Right lobe of liver (tissue), 4 donors: ENCODE results near the gene TIMM23.

Source experiments
- POLR2A ChIP-seq: fragments of 450-650 bp; IDR thresholded peaks from one replicate; pipeline ENCODE4 v1.6.1; 2017; ENCODE audit warnings: antibody characterized with exemption, mild to moderate bottlenecking
- TF ChIP-seq, protein P1 (sequence below), 4 donors: fragments of 200-600 bp in 3 of 4; fragments of 450-650 bp in 1 of 4; IDR thresholded peaks; one replicate each; pipeline versions ENCODE4 v1.5.1 to v1.8.0; 2016 to 2022; ENCODE audit warnings: antibody characterized with exemption in 4 of 4, mild to moderate bottlenecking in 2 of 4
- donor health status: DM: no; HTN: no; CAD: no.
- donor health status: DM: no; HTN: no; CAD: no.
- donor health status: DM: no; HTN: yes; CAD: no.

DNA sequence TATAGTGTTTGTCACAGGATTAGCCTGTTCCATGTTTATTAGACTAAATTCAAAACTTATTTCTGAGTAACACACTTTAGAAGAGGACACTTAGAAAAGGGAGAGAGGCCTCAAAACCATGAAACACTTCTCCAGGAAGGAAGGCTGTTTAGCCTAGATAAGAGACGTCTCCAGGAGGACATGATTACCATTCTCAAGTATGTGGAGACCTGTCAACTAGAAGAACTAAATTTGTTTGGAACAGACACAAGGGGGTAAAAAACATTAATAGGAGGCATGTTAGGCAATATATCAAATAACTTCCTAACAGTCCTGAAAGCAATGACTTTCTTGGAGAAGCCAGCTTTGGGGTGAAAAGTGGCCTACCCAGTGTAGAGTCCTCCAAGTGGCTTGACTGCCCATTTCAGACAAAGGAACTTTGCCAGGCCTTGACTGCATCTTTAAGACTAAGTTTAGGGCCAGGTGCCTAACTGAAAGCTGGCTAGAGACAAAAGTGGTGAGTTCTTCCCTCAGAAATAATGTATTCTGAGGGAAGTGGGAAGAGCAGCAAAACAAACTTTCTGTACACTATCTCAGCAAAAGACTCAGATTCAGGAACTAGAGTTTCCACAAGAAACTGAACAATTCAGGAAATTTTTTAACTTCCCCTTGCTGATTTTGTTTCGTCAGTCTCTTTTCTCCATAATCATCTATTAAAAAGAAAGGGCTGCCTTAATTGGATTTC is 46.3 kb downstream of the TIMM23 start:
- TF ChIP-seq, protein P1, sequence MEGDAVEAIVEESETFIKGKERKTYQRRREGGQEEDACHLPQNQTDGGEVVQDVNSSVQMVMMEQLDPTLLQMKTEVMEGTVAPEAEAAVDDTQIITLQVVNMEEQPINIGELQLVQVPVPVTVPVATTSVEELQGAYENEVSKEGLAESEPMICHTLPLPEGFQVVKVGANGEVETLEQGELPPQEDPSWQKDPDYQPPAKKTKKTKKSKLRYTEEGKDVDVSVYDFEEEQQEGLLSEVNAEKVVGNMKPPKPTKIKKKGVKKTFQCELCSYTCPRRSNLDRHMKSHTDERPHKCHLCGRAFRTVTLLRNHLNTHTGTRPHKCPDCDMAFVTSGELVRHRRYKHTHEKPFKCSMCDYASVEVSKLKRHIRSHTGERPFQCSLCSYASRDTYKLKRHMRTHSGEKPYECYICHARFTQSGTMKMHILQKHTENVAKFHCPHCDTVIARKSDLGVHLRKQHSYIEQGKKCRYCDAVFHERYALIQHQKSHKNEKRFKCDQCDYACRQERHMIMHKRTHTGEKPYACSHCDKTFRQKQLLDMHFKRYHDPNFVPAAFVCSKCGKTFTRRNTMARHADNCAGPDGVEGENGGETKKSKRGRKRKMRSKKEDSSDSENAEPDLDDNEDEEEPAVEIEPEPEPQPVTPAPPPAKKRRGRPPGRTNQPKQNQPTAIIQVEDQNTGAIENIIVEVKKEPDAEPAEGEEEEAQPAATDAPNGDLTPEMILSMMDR (IDR thresholded peaks at IDR 0.05) = no peak
- no peak for TF ChIP-seq POLR2A
